K562 (cell line): ENCODE measurements around the gene PSMB2. TPM values are rescaled to one million over a fixed set of nuclear protein-coding genes. Genes with fewer than 3 reads are reported as not detected.

ENCODE experiments used
- BHLHE40 ChIP-seq: IDR thresholded peaks from 2 replicates; pipeline ENCODE4 v1.6.1; 2011; ENCODE audit warnings: low read length, improper control_type of control experiment
- BRCA1 ChIP-seq, 2 experiments: fragments of 450-650 bp in 1 of 2; sonication (generic) in 1 of 2; formaldehyde crosslinking in 1 of 2; IDR thresholded peaks; 2 replicates each; pipeline versions ENCODE4 v1.5.0 to v1.6.1; 2017 to 2020; ENCODE audit warnings: mild to moderate bottlenecking in 1 of 2, missing genetic modification reagents in 1 of 2
- C11orf30 ChIP-seq: fragments of 450-650 bp; IDR thresholded peaks from 2 replicates; pipeline ENCODE4 v1.6.1; 2016; ENCODE audit warnings: low read depth, mild to moderate bottlenecking
- CBX8 ChIP-seq: fragments of 200-600 bp; sonication (generic); IDR thresholded peaks from 2 replicates; pipeline ENCODE4 v1.6.1; 2012; ENCODE audit warnings: borderline replicate concordance, mixed run types, low read depth, mild to moderate bottlenecking, moderate library complexity, mixed read lengths, low read length, control low read depth, inconsistent platforms; ENCODE audit not compliant: poor library complexity, severe bottlenecking; ENCODE audit errors: extremely low read depth
- CTBP1 ChIP-seq: fragments of 450-650 bp; IDR thresholded peaks from 2 replicates; pipeline ENCODE4 v1.6.1; 2016; ENCODE audit warnings: borderline replicate concordance
- E2F5 ChIP-seq: sonication (generic); formaldehyde crosslinking; IDR thresholded peaks from 2 replicates; pipeline ENCODE4 v1.8.0; 2022; ENCODE audit warnings: mild to moderate bottlenecking, missing genetic modification reagents
- GATA2 ChIP-seq: sonication (generic); formaldehyde crosslinking; IDR thresholded peaks from 2 replicates; pipeline ENCODE4 v1.4.0; 2020; ENCODE audit warnings: mild to moderate bottlenecking, missing genetic modification reagents
- GATAD2A ChIP-seq: fragments of 450-650 bp; IDR thresholded peaks from 2 replicates; pipeline ENCODE4 v1.6.1; 2017
- KDM5B ChIP-seq: fragments of 200-600 bp; sonication (generic); IDR thresholded peaks from 2 replicates; pipeline ENCODE4 v1.6.1; 2012; ENCODE audit warnings: low read depth, mild to moderate bottlenecking, moderate library complexity, low read length, control low read depth, inconsistent platforms; ENCODE audit not compliant: insufficient replicate concordance
- MEF2A ChIP-seq: IDR thresholded peaks from 2 replicates; pipeline ENCODE4 v1.6.1; 2011; ENCODE audit warnings: low read depth, mild to moderate bottlenecking, low read length, moderate library complexity; ENCODE audit not compliant: control insufficient read depth
- MYNN ChIP-seq, 2 experiments: sonication (generic); formaldehyde crosslinking in 1 of 2; IDR thresholded peaks; 2 replicates each; pipeline versions ENCODE4 v1.5.0 to v1.6.1; 2016 to 2020; ENCODE audit warnings: antibody characterized with exemption in 1 of 2, missing genetic modification reagents in 1 of 2
- PHB ChIP-seq: fragments of 250-450 bp; sonication (Bioruptor Pico); IDR thresholded peaks from 2 replicates; pipeline ENCODE4 v1.5.0; 2021
- SIX5 ChIP-seq, 2 experiments: IDR thresholded peaks; 2 replicates each; pipeline ENCODE4 v1.6.1; 2011; ENCODE audit warnings: low read length in 2 of 2, borderline replicate concordance in 1 of 2, low read depth in 1 of 2, mild to moderate bottlenecking in 1 of 2, moderate library complexity in 1 of 2; ENCODE audit not compliant: insufficient read depth in 1 of 2
- TAL1 ChIP-seq: fragments of 450-650 bp; IDR thresholded peaks from 2 replicates; pipeline ENCODE4 v1.6.1; 2016; ENCODE audit warnings: mild to moderate bottlenecking
- TBL1XR1 ChIP-seq, 2 experiments: IDR thresholded peaks; 2 replicates each; pipeline ENCODE4 v1.6.1; 2012; ENCODE audit warnings: improper control_type of control experiment in 2 of 2, low read length in 2 of 2, mild to moderate bottlenecking in 1 of 2
- TEAD4 ChIP-seq, 2 experiments: sonication (generic) in 1 of 2; formaldehyde crosslinking in 1 of 2; IDR thresholded peaks; 2 replicates each; pipeline versions ENCODE4 v1.6.1 to v1.8.0; 2012 to 2022; ENCODE audit warnings: borderline replicate concordance in 1 of 2, inconsistent platforms in 1 of 2, low read length in 1 of 2, mild to moderate bottlenecking in 1 of 2, missing genetic modification reagents in 1 of 2
- ZBTB33 ChIP-seq: sonication (generic); formaldehyde crosslinking; IDR thresholded peaks from 2 replicates; pipeline ENCODE4 v1.8.1; 2023; ENCODE audit warnings: mild to moderate bottlenecking, missing genetic modification reagents
- ZKSCAN8 ChIP-seq: fragments of 200-800 bp; sonication (Bioruptor generic); IDR thresholded peaks from 2 replicates; pipeline ENCODE4 v1.6.1; 2016; ENCODE audit warnings: missing genetic modification characterization, missing compliant biosample characterization
- ZNF785 ChIP-seq: fragments of 250-450 bp; sonication (Bioruptor Pico); IDR thresholded peaks from 2 replicates; pipeline ENCODE4 v1.4.0; 2020; ENCODE audit warnings: mild to moderate bottlenecking
- polyA plus RNA-seq, 8 experiments: library from polyadenylated mRNA; depleted of rRNA in 4 of 8; stranded (reverse) in 5 of 8; unstranded in 3 of 8; fragments of >200 nt; fragmentation: Nextera tagmentation in 2 of 8; fragmentation: Illumina TruSeq in 1 of 8; extraction: Ambion mirVana in 2 of 8; extraction: Trizol in 1 of 8; gene quantifications; 2 replicates each; pipeline versions ENCODE4 v1.2.1 to v1.2.3, GENCODE V29; 2011 to 2014; ENCODE audit warnings: inconsistent platforms in 1 of 8, missing spikeins in 1 of 8
- total RNA-seq, 7 experiments: library from RNA; depleted of rRNA in 6 of 7; stranded (reverse); fragments of >200 nt in 6 of 7; fragmentation: Illumina TruSeq in 2 of 7; extraction: Trizol in 2 of 7; gene quantifications; 2 replicates each; pipeline versions ENCODE4 v1.2.1 to v1.2.3, GENCODE V29; 2011 to 2021; ENCODE audit warnings: low replicate concordance in 1 of 7
- TF ChIP-seq, protein P1 (sequence below): fragments of 450-650 bp; formaldehyde crosslinking; IDR thresholded peaks from 2 replicates; pipeline ENCODE4 v1.4.0; 2020; ENCODE audit warnings: mild to moderate bottlenecking, moderate library complexity
- TF ChIP-seq, protein P2 (sequence below): fragments of 250-450 bp; sonication (Bioruptor Pico); IDR thresholded peaks from 2 replicates; pipeline ENCODE4 v1.6.1; 2021; ENCODE audit warnings: mild to moderate bottlenecking
- TF ChIP-seq, protein P3 (sequence below): fragments of 250-450 bp; sonication (Bioruptor Pico); IDR thresholded peaks from 2 replicates; pipeline ENCODE4 v1.8.0; 2021; ENCODE audit warnings: mild to moderate bottlenecking, moderate library complexity

The PSMB2 gene
- total and polyA plus RNA-seq, 9 of the 15 experiments (the other 6 are each of a cell fraction or from before 2014, with no cell fraction given) = 71.7 to 543 (median 165) TPM

- no peak for TF ChIP-seq PHB
- no peak for TF ChIP-seq SIX5 (IDR thresholded peaks at IDR 0.05; ENCODE audit: borderline replicate concordance in 1 of 2, insufficient read depth in 1 of 2, low read depth in 1 of 2, low read length in 2 of 2)
- peak; percentile 20; the same call in 1 of the 2 replicates for TF ChIP-seq TEAD4 (IDR thresholded peaks at IDR 0.05; ENCODE audit: low read length)
- no peak for TF ChIP-seq TEAD4 (CRISPR knock-in tag; IDR thresholded peaks at IDR 0.05; ENCODE audit: borderline replicate concordance)
- TF ChIP-seq ZBTB33 = no peak
- 0 out of 2 replicates have a peak, but pooled peaks have one; percentile 14 for TF ChIP-seq MYNN (IDR thresholded peaks at IDR 0.05)
- no peak for TF ChIP-seq MYNN (CRISPR knock-in tag; IDR thresholded peaks at IDR 0.05)
- no peak for TF ChIP-seq CBX8
- no peak for TF ChIP-seq BHLHE40
- no peak for TF ChIP-seq TBL1XR1 (IDR thresholded peaks at IDR 0.05; ENCODE audit: low read length in 2 of 2)
- TF ChIP-seq ZKSCAN8 (CRISPR knock-in tag) = no peak
- TF ChIP-seq KDM5B = no peak
- no peak for TF ChIP-seq TAL1
- TF ChIP-seq, protein P1, sequence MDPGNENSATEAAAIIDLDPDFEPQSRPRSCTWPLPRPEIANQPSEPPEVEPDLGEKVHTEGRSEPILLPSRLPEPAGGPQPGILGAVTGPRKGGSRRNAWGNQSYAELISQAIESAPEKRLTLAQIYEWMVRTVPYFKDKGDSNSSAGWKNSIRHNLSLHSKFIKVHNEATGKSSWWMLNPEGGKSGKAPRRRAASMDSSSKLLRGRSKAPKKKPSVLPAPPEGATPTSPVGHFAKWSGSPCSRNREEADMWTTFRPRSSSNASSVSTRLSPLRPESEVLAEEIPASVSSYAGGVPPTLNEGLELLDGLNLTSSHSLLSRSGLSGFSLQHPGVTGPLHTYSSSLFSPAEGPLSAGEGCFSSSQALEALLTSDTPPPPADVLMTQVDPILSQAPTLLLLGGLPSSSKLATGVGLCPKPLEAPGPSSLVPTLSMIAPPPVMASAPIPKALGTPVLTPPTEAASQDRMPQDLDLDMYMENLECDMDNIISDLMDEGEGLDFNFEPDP = no peak
- TF ChIP-seq GATA2 = no peak
- TF ChIP-seq C11orf30 = no peak
- no peak for TF ChIP-seq ZNF785 (CRISPR knock-in tag)
- TF ChIP-seq E2F5 (CRISPR knock-in tag) = no peak
- peak; percentile 21; the same call in 1 of the 2 replicates for TF ChIP-seq CTBP1
- TF ChIP-seq, protein P2, sequence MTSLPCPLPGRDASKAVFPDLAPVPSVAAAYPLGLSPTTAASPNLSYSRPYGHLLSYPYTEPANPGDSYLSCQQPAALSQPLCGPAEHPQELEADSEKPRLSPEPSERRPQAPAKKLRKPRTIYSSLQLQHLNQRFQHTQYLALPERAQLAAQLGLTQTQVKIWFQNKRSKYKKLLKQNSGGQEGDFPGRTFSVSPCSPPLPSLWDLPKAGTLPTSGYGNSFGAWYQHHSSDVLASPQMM = no peak
- TF ChIP-seq, protein P3, sequence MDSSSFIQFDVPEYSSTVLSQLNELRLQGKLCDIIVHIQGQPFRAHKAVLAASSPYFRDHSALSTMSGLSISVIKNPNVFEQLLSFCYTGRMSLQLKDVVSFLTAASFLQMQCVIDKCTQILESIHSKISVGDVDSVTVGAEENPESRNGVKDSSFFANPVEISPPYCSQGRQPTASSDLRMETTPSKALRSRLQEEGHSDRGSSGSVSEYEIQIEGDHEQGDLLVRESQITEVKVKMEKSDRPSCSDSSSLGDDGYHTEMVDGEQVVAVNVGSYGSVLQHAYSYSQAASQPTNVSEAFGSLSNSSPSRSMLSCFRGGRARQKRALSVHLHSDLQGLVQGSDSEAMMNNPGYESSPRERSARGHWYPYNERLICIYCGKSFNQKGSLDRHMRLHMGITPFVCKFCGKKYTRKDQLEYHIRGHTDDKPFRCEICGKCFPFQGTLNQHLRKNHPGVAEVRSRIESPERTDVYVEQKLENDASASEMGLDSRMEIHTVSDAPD (CRISPR knock-in tag) = no peak
- TF ChIP-seq GATAD2A = no peak
- no peak for TF ChIP-seq MEF2A
- TF ChIP-seq BRCA1 (IDR thresholded peaks at IDR 0.05) = no peak
- no peak for TF ChIP-seq BRCA1 (CRISPR knock-in tag; IDR thresholded peaks at IDR 0.05)
Observed at GRCh38 chr1:35568975-35569395, 72.3 kb downstream of the PSMB2 start (continued).
